ENCODE data around the gene PRKCA.

DNA sequence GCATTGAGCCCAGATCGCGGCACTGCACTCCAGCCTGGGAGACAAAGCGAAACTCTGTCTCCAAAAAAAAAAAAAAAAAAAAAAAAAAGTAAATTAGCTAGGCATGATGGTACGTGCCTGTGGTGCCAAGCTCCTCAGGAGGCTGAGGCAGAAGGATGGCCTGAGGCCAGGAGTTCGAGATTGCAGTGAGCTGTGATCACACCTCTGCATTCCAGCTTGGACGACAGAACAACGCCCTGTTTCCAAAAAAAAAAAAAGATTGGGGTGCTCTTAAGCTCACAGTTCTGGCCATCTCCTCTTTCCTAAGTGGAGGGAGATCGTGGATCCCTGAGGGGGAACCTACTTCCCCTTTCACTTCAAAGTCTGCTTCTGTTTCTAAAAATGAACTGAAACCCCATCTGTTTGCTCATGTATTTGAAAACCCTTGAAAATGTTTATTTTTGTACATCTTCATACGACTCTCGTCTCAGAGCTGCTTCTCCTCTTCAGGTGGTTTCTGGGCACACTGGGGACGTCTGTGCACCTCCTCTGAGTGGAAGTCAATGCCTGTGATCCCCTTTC lies 138.8 kb downstream of the PRKCA start:
- TF ChIP-seq, protein P1, sequence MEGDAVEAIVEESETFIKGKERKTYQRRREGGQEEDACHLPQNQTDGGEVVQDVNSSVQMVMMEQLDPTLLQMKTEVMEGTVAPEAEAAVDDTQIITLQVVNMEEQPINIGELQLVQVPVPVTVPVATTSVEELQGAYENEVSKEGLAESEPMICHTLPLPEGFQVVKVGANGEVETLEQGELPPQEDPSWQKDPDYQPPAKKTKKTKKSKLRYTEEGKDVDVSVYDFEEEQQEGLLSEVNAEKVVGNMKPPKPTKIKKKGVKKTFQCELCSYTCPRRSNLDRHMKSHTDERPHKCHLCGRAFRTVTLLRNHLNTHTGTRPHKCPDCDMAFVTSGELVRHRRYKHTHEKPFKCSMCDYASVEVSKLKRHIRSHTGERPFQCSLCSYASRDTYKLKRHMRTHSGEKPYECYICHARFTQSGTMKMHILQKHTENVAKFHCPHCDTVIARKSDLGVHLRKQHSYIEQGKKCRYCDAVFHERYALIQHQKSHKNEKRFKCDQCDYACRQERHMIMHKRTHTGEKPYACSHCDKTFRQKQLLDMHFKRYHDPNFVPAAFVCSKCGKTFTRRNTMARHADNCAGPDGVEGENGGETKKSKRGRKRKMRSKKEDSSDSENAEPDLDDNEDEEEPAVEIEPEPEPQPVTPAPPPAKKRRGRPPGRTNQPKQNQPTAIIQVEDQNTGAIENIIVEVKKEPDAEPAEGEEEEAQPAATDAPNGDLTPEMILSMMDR (conservative IDR thresholded peaks at IDR 0.05; ENCODE audit: low read depth in 2 of 2): no peak
- TF ChIP-seq POLR2AphosphoS5 (IDR thresholded peaks at IDR 0.05; ENCODE audit: low read depth): no peak
- no peak for TF ChIP-seq EZH2 (IDR thresholded peaks at IDR 0.05; ENCODE audit: low read depth, unreplicated experiment)
- no peak for TF ChIP-seq NANOG (IDR thresholded peaks at IDR 0.05; ENCODE audit: borderline replicate concordance)
- no peak for TF ChIP-seq EZH2phosphoT487 (IDR thresholded peaks at IDR 0.05; ENCODE audit: unreplicated experiment)
- TF ChIP-seq, protein P2, sequence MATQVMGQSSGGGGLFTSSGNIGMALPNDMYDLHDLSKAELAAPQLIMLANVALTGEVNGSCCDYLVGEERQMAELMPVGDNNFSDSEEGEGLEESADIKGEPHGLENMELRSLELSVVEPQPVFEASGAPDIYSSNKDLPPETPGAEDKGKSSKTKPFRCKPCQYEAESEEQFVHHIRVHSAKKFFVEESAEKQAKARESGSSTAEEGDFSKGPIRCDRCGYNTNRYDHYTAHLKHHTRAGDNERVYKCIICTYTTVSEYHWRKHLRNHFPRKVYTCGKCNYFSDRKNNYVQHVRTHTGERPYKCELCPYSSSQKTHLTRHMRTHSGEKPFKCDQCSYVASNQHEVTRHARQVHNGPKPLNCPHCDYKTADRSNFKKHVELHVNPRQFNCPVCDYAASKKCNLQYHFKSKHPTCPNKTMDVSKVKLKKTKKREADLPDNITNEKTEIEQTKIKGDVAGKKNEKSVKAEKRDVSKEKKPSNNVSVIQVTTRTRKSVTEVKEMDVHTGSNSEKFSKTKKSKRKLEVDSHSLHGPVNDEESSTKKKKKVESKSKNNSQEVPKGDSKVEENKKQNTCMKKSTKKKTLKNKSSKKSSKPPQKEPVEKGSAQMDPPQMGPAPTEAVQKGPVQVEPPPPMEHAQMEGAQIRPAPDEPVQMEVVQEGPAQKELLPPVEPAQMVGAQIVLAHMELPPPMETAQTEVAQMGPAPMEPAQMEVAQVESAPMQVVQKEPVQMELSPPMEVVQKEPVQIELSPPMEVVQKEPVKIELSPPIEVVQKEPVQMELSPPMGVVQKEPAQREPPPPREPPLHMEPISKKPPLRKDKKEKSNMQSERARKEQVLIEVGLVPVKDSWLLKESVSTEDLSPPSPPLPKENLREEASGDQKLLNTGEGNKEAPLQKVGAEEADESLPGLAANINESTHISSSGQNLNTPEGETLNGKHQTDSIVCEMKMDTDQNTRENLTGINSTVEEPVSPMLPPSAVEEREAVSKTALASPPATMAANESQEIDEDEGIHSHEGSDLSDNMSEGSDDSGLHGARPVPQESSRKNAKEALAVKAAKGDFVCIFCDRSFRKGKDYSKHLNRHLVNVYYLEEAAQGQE (IDR thresholded peaks at IDR 0.05; ENCODE audit: unreplicated experiment): no peak
- no peak for TF ChIP-seq JUNB (IDR thresholded peaks at IDR 0.05; ENCODE audit: unreplicated experiment)
- TF ChIP-seq STAT1 (IDR thresholded peaks at IDR 0.05; ENCODE audit: unreplicated experiment): no peak
- TF ChIP-seq CREB1 (CRISPR knock-in tag; IDR thresholded peaks at IDR 0.05; ENCODE audit: low read depth): no peak
